Measurements from ENCODE around the gene LTBP1.

DNA sequence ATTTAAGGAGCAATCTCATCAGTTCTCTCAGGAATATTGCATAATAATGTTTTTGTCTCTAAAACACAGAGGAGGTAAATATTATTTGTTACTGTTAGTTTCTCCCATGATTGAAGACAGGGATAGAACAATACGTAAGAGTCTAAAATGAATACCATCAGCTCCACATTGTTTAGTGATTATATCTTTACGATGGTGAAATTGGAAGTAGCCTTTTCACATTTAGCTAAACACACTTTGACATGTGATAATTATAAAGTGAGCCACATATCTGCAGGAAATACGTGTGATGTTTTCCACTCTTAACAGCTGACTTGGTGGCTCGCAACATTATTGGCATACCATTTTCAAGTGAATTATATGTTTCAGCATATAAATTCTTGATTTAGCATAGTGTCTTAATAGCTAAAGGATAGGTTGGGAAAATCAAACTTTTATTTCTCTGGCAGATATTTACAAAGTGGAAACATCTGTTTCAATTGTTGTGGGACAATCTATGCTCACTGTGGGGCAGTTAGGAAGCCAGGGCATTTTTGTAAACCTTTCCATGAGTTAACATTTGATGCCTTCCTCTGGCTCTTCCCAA is 321.6 kb downstream of the LTBP1 start:
- TF ChIP-seq, protein P1, sequence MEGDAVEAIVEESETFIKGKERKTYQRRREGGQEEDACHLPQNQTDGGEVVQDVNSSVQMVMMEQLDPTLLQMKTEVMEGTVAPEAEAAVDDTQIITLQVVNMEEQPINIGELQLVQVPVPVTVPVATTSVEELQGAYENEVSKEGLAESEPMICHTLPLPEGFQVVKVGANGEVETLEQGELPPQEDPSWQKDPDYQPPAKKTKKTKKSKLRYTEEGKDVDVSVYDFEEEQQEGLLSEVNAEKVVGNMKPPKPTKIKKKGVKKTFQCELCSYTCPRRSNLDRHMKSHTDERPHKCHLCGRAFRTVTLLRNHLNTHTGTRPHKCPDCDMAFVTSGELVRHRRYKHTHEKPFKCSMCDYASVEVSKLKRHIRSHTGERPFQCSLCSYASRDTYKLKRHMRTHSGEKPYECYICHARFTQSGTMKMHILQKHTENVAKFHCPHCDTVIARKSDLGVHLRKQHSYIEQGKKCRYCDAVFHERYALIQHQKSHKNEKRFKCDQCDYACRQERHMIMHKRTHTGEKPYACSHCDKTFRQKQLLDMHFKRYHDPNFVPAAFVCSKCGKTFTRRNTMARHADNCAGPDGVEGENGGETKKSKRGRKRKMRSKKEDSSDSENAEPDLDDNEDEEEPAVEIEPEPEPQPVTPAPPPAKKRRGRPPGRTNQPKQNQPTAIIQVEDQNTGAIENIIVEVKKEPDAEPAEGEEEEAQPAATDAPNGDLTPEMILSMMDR (IDR thresholded peaks at IDR 0.05; ENCODE audit: poor library complexity): no peak
- no peak for TF ChIP-seq EZH2 (IDR thresholded peaks at IDR 0.05; ENCODE audit: borderline replicate concordance)
- no peak for TF ChIP-seq EZH2phosphoT487 (IDR thresholded peaks at IDR 0.05; ENCODE audit: low read depth, severe bottlenecking, unreplicated experiment)

All from hepatocyte (in vitro differentiated cells).